Measurements from ENCODE around the gene PRLR.

The PRLR gene

GRCh38 chr5:35045280-35045679, 185.0 kb downstream of the PRLR start:
- H2BK15ac ChIP-seq (ENCODE audit: low read depth, poor library complexity, severe bottlenecking): no peak overlapping the region
- H3K4me1 ChIP-seq (ENCODE audit: control insufficient read depth, insufficient read depth, low read depth, low read length): no peaks in the 10 kb centered on the region
- H3K4me2 ChIP-seq (ENCODE audit: low read length, poor library complexity, severe bottlenecking): no peak overlapping the region
- H3K79me1 ChIP-seq (replicated peaks; ENCODE audit: low read length, poor library complexity, severe bottlenecking): no peaks in the 10 kb centered on the region
- no peak overlapping the region for H3K9ac ChIP-seq (ENCODE audit: low read length)
- no peak overlapping the region for H3K4me3 ChIP-seq (ENCODE audit: insufficient read depth in 1 of 2, low read depth in 1 of 2, low read length in 2 of 2)
- no peaks in the 10 kb centered on the region for H3K27me3 ChIP-seq (ENCODE audit: control insufficient read depth in 1 of 2, insufficient read depth in 1 of 2, low read length in 2 of 2)
- H2BK12ac ChIP-seq (ENCODE audit: low read length in 2 of 2): no peak overlapping the region
- H3K9me3 ChIP-seq (ENCODE audit: control insufficient read depth, low read length): no peaks in the 10 kb centered on the region
- DNase-seq: no peak
- no peak overlapping the region for H2BK120ac ChIP-seq (ENCODE audit: low read depth, low read length)
- H3K36me3 ChIP-seq (ENCODE audit: control insufficient read depth in 1 of 2, insufficient read depth in 2 of 2, low read depth in 1 of 2, low read length in 2 of 2): no peaks in the 10 kb centered on the region
- H3K27ac ChIP-seq (ENCODE audit: low read length, poor library complexity, severe bottlenecking): no peak overlapping the region
- no peak overlapping the region for H3K4ac ChIP-seq (ENCODE audit: low read depth in 1 of 2, low read length in 2 of 2)
- no peak overlapping the region for H3K14ac ChIP-seq (ENCODE audit: low read length in 2 of 2)
- H4K91ac ChIP-seq (ENCODE audit: low read length): no peak overlapping the region
- H3K23ac ChIP-seq (ENCODE audit: low read length in 2 of 2): no peak overlapping the region
- no peak overlapping the region for H3K18ac ChIP-seq (ENCODE audit: low read depth in 1 of 2, low read length in 2 of 2)
- no peak overlapping the region for H2AFZ ChIP-seq (ENCODE audit: low read depth, low read length)
- no CpG with 5 or more reads among the region's 1 CpG for WGBS
- H4K8ac ChIP-seq (ENCODE audit: low read length): no peak overlapping the region
- no peak overlapping the region for H2BK5ac ChIP-seq (ENCODE audit: low read depth, low read length, poor library complexity, severe bottlenecking)
- H2AK5ac ChIP-seq (ENCODE audit: low read length, severe bottlenecking): no peak overlapping the region

DNA sequence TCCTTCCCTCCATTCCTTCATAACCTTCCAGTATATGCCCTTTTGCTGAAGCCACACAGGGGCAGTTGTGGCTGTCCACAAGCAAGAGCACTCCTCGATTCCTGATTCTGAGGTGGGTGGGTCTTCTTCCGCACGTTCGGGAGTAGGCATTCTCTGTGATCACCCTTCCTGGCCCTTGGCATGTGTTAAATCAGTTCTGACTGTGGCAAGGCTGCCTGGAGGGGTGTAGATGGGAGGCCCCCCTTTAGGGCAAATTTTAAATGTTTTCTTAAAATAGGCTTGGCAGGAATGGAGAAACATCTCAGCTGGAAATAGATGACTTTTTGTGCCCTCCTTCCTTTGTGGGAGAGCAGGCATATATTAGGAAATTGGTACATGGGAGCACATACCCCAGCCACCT, 185.6 kb downstream of the PRLR start:
- Histone ChIP-seq H3K79me1 (replicated peaks; ENCODE audit: low read length, poor library complexity, severe bottlenecking) (no peaks in the 10 kb centered on the region), H3K4ac (ENCODE audit: low read depth in 1 of 2, low read length in 2 of 2) (no peak overlapping the region), H3K9me3 (ENCODE audit: control insufficient read depth, low read length) (no peaks in the 10 kb centered on the region), H3K27me3 (ENCODE audit: control insufficient read depth in 1 of 2, insufficient read depth in 1 of 2, low read length in 2 of 2) (no peaks in the 10 kb centered on the region), H2BK120ac (ENCODE audit: low read depth, low read length) (no peak overlapping the region), H2BK12ac (ENCODE audit: low read length in 2 of 2) (no peak overlapping the region), H3K4me2 (ENCODE audit: low read length, poor library complexity, severe bottlenecking) (no peak overlapping the region), H2AFZ (ENCODE audit: low read depth, low read length) (no peak overlapping the region), H3K18ac (ENCODE audit: low read depth in 1 of 2, low read length in 2 of 2) (no peak overlapping the region), H3K9ac (ENCODE audit: low read length) (no peak overlapping the region), H2BK15ac (ENCODE audit: low read depth, poor library complexity, severe bottlenecking) (no peak overlapping the region), H3K4me1 (ENCODE audit: control insufficient read depth, insufficient read depth, low read depth, low read length) (no peaks in the 10 kb centered on the region), H4K8ac (ENCODE audit: low read length) (no peak overlapping the region), H3K4me3 (ENCODE audit: insufficient read depth in 1 of 2, low read depth in 1 of 2, low read length in 2 of 2) (no peak overlapping the region), H4K91ac (ENCODE audit: low read length) (no peak overlapping the region), H3K27ac (ENCODE audit: low read length, poor library complexity, severe bottlenecking) (no peak overlapping the region), H3K23ac (ENCODE audit: low read length in 2 of 2) (peak overlapping the region in 1 of 2 experiments; percentile 41), H2BK5ac (ENCODE audit: low read depth, low read length, poor library complexity, severe bottlenecking) (no peak overlapping the region), H3K14ac (ENCODE audit: low read length in 2 of 2) (no peak overlapping the region), H3K36me3 (ENCODE audit: control insufficient read depth in 1 of 2, insufficient read depth in 2 of 2, low read depth in 1 of 2, low read length in 2 of 2) (no peaks in the 10 kb centered on the region), H2AK5ac (ENCODE audit: low read length, severe bottlenecking) (no peak overlapping the region)
- DNase-seq: no peak
- 96% methylated on average over 4 of the region's 4 CpGs for WGBS

DNA sequence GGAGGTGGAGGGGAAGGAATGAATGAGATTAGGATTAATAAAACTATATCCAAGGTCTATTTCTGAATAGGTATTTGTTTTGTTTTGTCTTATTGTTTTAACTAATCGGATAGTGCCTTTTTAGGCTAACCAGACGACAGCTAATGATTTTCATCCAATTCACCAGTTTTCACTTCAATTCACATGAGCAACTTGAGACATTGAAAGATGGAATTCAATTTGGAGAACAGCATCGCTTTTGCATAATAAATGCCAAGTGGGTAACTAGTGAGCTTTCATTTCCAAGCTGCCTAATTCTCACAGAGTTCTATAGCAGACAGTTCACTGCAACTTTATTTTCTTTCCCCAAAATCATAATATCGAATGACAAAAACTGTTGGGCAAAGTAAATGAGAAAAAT, 187.5 kb downstream of the PRLR start:
- Histone ChIP-seq H4K8ac (ENCODE audit: low read length) (no peak overlapping the region), H2BK5ac (ENCODE audit: low read depth, low read length, poor library complexity, severe bottlenecking) (no peak overlapping the region), H3K14ac (ENCODE audit: low read length in 2 of 2) (no peak overlapping the region), H3K79me1 (replicated peaks; ENCODE audit: low read length, poor library complexity, severe bottlenecking) (no peaks in the 10 kb centered on the region), H3K27ac (ENCODE audit: low read length, poor library complexity, severe bottlenecking) (no peak overlapping the region), H2AK5ac (ENCODE audit: low read length, severe bottlenecking) (no peak overlapping the region), H3K4me3 (ENCODE audit: insufficient read depth in 1 of 2, low read depth in 1 of 2, low read length in 2 of 2) (no peak overlapping the region), H3K36me3 (ENCODE audit: control insufficient read depth in 1 of 2, insufficient read depth in 2 of 2, low read depth in 1 of 2, low read length in 2 of 2) (no peaks in the 10 kb centered on the region), H3K4me1 (ENCODE audit: control insufficient read depth, insufficient read depth, low read depth, low read length) (no peaks in the 10 kb centered on the region), H3K18ac (ENCODE audit: low read depth in 1 of 2, low read length in 2 of 2) (no peak overlapping the region), H2BK15ac (ENCODE audit: low read depth, poor library complexity, severe bottlenecking) (no peak overlapping the region), H3K9ac (ENCODE audit: low read length) (no peak overlapping the region), H3K4me2 (ENCODE audit: low read length, poor library complexity, severe bottlenecking) (no peak overlapping the region), H2BK12ac (ENCODE audit: low read length in 2 of 2) (no peak overlapping the region), H3K9me3 (ENCODE audit: control insufficient read depth, low read length) (no peaks in the 10 kb centered on the region), H4K91ac (ENCODE audit: low read length) (no peak overlapping the region), H2AFZ (ENCODE audit: low read depth, low read length) (no peak overlapping the region), H2BK120ac (ENCODE audit: low read depth, low read length) (no peak overlapping the region), H3K4ac (ENCODE audit: low read depth in 1 of 2, low read length in 2 of 2) (no peak overlapping the region), H3K23ac (ENCODE audit: low read length in 2 of 2) (no peak overlapping the region), H3K27me3 (ENCODE audit: control insufficient read depth in 1 of 2, insufficient read depth in 1 of 2, low read length in 2 of 2) (peaks cover 0 to 14% of the 10 kb centered on the region in 2 experiments)
- no peak for DNase-seq
- WGBS: 86% methylated on average over 1 of the region's 4 CpGs

DNA sequence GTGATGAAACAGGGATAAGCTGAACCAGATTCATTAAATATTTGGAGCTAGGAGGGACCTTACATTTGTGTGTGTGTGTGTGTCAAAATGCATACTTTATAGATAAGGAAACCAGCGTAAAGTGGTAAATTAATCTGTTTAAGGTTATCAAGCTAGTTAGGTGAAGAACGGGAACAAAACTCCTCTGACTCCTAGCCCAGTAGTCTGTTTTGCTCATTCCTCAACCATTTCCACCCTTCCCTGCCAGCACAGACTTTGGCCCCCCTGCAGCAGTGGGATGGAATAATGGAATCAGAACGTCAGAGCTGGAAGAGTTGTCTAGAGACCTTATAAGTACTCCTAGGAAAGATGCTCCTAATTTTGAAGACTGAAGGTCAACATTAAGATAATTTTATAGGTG, 189.0 kb downstream of the PRLR start:
- no peak overlapping the region for H2BK120ac ChIP-seq (ENCODE audit: low read depth, low read length)
- H3K9ac ChIP-seq (ENCODE audit: low read length): peak overlapping the region; percentile 34
- no peaks in the 10 kb centered on the region for H3K79me1 ChIP-seq (replicated peaks; ENCODE audit: low read length, poor library complexity, severe bottlenecking)
- no peak overlapping the region for H4K91ac ChIP-seq (ENCODE audit: low read length)
- H3K23ac ChIP-seq (ENCODE audit: low read length in 2 of 2): no peak overlapping the region
- H2BK15ac ChIP-seq (ENCODE audit: low read depth, poor library complexity, severe bottlenecking): no peak overlapping the region
- H3K4me2 ChIP-seq (ENCODE audit: low read length, poor library complexity, severe bottlenecking): no peak overlapping the region
- H3K18ac ChIP-seq (ENCODE audit: low read depth in 1 of 2, low read length in 2 of 2): no peak overlapping the region
- WGBS: 80% methylated on average over 1 of the region's 3 CpGs
- H2BK12ac ChIP-seq (ENCODE audit: low read length in 2 of 2): no peak overlapping the region
- H2BK5ac ChIP-seq (ENCODE audit: low read depth, low read length, poor library complexity, severe bottlenecking): no peak overlapping the region
- no peaks in the 10 kb centered on the region for H3K9me3 ChIP-seq (ENCODE audit: control insufficient read depth, low read length)
- no peak overlapping the region for H2AFZ ChIP-seq (ENCODE audit: low read depth, low read length)
- no peak overlapping the region for H3K4ac ChIP-seq (ENCODE audit: low read depth in 1 of 2, low read length in 2 of 2)
- H3K14ac ChIP-seq (ENCODE audit: low read length in 2 of 2): no peak overlapping the region
- H2AK5ac ChIP-seq (ENCODE audit: low read length, severe bottlenecking): no peak overlapping the region
- peaks cover 0 to 21% of the 10 kb centered on the region in 2 experiments for H3K27me3 ChIP-seq (ENCODE audit: control insufficient read depth in 1 of 2, insufficient read depth in 1 of 2, low read length in 2 of 2)
- H3K4me1 ChIP-seq (ENCODE audit: control insufficient read depth, insufficient read depth, low read depth, low read length): no peaks in the 10 kb centered on the region
- H4K8ac ChIP-seq (ENCODE audit: low read length): no peak overlapping the region
- H3K4me3 ChIP-seq (ENCODE audit: insufficient read depth in 1 of 2, low read depth in 1 of 2, low read length in 2 of 2): no peak overlapping the region
- DNase-seq: no peak
- no peaks in the 10 kb centered on the region for H3K36me3 ChIP-seq (ENCODE audit: control insufficient read depth in 1 of 2, insufficient read depth in 2 of 2, low read depth in 1 of 2, low read length in 2 of 2)
- H3K27ac ChIP-seq (ENCODE audit: low read length, poor library complexity, severe bottlenecking): no peak overlapping the region

All from mesenchymal stem cell (in vitro differentiated cells and primary cell).